ENCODE measurements around the gene LIN54.

LIN54 gene

GRCh38 chr4:82890528-82890900 lies 120.1 kb downstream of the LIN54 start:
- DNase-seq, result no peak

- no peak for DNase-seq
Measured at GRCh38 chr4:82889287-82889686, 121.3 kb downstream of the LIN54 start.

DNA sequence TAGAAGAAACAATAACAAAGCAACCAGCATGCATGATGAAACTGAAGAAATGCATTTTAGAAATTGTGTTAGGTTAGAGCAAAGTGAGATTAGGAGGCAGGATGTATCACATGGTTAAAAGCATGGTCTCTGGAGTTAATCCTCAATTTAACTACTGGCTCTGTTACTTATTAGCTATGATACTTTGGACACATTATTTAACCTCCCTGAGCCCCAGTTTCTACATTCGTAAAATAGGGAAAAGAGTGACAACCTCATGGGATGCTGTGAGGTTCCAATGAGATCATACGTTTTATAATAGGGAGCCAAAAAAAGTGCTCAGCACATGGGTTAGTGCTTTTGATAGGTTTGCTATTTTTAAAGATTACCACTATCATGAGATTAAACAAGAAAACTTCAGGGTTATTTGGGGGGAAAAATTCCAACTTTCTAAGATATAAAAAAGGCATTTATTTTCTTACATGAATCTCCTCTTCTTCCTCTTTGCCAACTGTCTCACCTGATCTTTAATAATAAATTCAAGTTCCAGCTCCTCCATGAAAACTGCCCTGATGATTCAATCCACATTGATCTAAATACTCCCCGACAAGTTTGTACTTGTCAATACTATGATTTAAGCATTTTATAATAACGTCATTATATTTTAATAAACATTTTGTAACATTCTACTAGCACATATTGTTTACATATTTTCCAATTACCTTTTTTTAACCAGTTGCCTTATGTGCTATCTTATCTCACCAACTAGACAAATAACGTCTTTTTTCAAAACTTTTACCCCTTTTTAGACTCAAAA lies 124.3 kb downstream of the LIN54 start:
- no peak for DNase-seq

DNA sequence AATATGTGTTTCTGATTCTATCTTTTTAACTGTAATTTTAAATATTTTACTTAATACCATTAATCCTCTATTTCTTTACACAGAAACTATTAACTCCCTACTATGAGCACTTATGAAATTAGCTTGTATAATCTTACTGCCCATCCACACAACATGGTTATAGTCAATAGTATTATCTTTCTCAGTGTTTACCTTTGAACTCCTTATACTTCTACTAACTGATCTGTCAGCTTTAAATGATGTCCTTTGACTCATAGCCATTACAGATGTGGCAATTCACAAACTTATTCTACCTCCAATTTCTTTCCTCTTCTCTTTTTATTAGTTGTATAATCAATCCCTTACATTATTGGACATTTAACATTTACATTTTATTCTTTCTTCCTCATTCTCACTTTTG lies 125.2 kb downstream of the LIN54 start:
- no peak for DNase-seq

Data from stimulated activated naive CD4-positive, alpha-beta T cell treated with Interleukin-2 at 50 U/mL for 16 hours (primary cell).